Colonic mucosa (tissue), 4 donors: Measurements from ENCODE around the gene TMEM163. TPM values are rescaled to one million over a fixed set of nuclear protein-coding genes. Genes with fewer than 3 reads are reported as not detected.
"Not testable (repeated sequence)": the region's sequence is repeated elsewhere in the genome, so short reads cannot be mapped to it uniquely, and the experiment has no call there.

Experiments used
- DNase-seq: peaks from one replicate; pipeline ENCODE4 v3.0.0-alpha.2; 2020
- H3K27ac ChIP-seq: fragments of 200-600 bp; one replicate; pipeline ENCODE4 v1.8.0; 2021
- H3K27me3 ChIP-seq: fragments of 200-600 bp; one replicate; pipeline ENCODE4 v1.8.0; 2021
- H3K36me3 ChIP-seq: fragments of 200-600 bp; one replicate; pipeline ENCODE4 v1.8.0; 2021
- H3K4me1 ChIP-seq: fragments of 200-600 bp; one replicate; pipeline ENCODE4 v1.8.0; 2021; ENCODE audit warnings: mild to moderate bottlenecking
- H3K4me3 ChIP-seq: fragments of 200-600 bp; one replicate; pipeline ENCODE4 v1.8.0; 2021
- H3K9ac ChIP-seq, 2 donors: one replicate each; pipeline ENCODE4 v1.7.0; 2013; ENCODE audit warnings: control low read depth in 2 of 2, low read depth in 2 of 2, low read length in 2 of 2
- H3K9me3 ChIP-seq: fragments of 200-600 bp; one replicate; pipeline ENCODE4 v1.8.0; 2021
- CTCF ChIP-seq: fragments of 200-600 bp; IDR thresholded peaks from one replicate; pipeline ENCODE4 v1.8.0; 2022; ENCODE audit warnings: antibody characterized with exemption, mild to moderate bottlenecking
- intact Hi-C: fragments of 100-400 bp; cut with DNase I; formaldehyde crosslinking; loops from one replicate; pipeline ENCODE4 v1.14.1; 2022
- total RNA-seq, 2 donors: library from RNA; stranded (reverse); fragmentation: NEBNext Ultra II Directional in 1 of 2; extraction: Animal tissue kit (Norgen Biotek cat#: 25700) in 1 of 2; gene quantifications; one replicate each; pipeline ENCODE4 v1.2.1, GENCODE V29; 2021
- donor health status: healthy.
- donor health status: DM: no; HTN: no; CAD: no.
- donor health status: DM: no; HTN: no; CAD: no.

The TMEM163 gene
- total RNA-seq, 2 donors from 2014 or later: 0.29 TPM; not detected in 1

GRCh38 chr2:134482766-134483340 is 235.9 kb downstream of the TMEM163 start:
- Histone ChIP-seq H3K9me3 (no peaks in the 10 kb centered on the region), H3K36me3 (no peaks in the 10 kb centered on the region), H3K27me3 (no peaks in the 10 kb centered on the region), H3K4me1 (no peaks in the 10 kb centered on the region), H3K27ac (no peak overlapping the region), H3K9ac (no peak overlapping the region), H3K4me3 (no peak overlapping the region)
- DNase-seq: no peak
- intact Hi-C loops: no loop called here
- no peak for TF ChIP-seq CTCF

- Histone ChIP-seq H3K9ac (no peak overlapping the region), H3K4me3 (no peak overlapping the region), H3K4me1 (no peaks in the 10 kb centered on the region), H3K27me3 (no peaks in the 10 kb centered on the region), H3K9me3 (no peaks in the 10 kb centered on the region), H3K27ac (no peak overlapping the region), H3K36me3 (no peaks in the 10 kb centered on the region)
- DNase-seq: no peak
- TF ChIP-seq CTCF: no peak
- intact Hi-C loops: no loop called here
Observed at GRCh38 chr2:134482131-134482723, 236.6 kb downstream of the TMEM163 start.

- H3K27me3 ChIP-seq: no peaks in the 10 kb centered on the region
Observed at GRCh38 chr2:134479696-134480330, 239.0 kb downstream of the TMEM163 start.

GRCh38 chr2:134476982-134477381 is 241.8 kb downstream of the TMEM163 start:
- not testable (repeated sequence) for H3K4me3 ChIP-seq

More at GRCh38 chr2:134479696-134480330, 239.0 kb downstream of the TMEM163 start:
- no peak for TF ChIP-seq CTCF
- H3K27ac ChIP-seq: no peak overlapping the region
- H3K4me3 ChIP-seq: no peak overlapping the region
- intact Hi-C loops: no loop called here
- DNase-seq: no peak
- no peaks in the 10 kb centered on the region for H3K4me1 ChIP-seq
- H3K9me3 ChIP-seq: no peaks in the 10 kb centered on the region
- no peaks in the 10 kb centered on the region for H3K36me3 ChIP-seq
- no peak overlapping the region for H3K9ac ChIP-seq

GRCh38 chr2:134470561-134471168 is 248.1 kb downstream of the TMEM163 start:
- no peaks in the 10 kb centered on the region for H3K4me1 ChIP-seq
- H3K27ac ChIP-seq: no peak overlapping the region
- no peak overlapping the region for H3K4me3 ChIP-seq
- H3K9me3 ChIP-seq: no peaks in the 10 kb centered on the region
- H3K36me3 ChIP-seq: no peaks in the 10 kb centered on the region
- H3K9ac ChIP-seq: no peak overlapping the region
- DNase-seq: no peak
- no peaks in the 10 kb centered on the region for H3K27me3 ChIP-seq
- intact Hi-C loops: no loop called here
- no peak for TF ChIP-seq CTCF

More at GRCh38 chr2:134476982-134477381, 241.8 kb downstream of the TMEM163 start:
- DNase-seq, H3K27me3 ChIP-seq, H3K36me3 ChIP-seq, intact Hi-C loops, H3K9ac ChIP-seq, H3K27ac ChIP-seq, H3K4me1 ChIP-seq, H3K9me3 ChIP-seq: not testable (repeated sequence)
